Gastroesophageal sphincter (tissue), 4 donors: Measurements from ENCODE around the gene ITM2C. TPM values are rescaled to one million over a fixed set of nuclear protein-coding genes. Genes with fewer than 3 reads are reported as not detected.

Experiments used
- ATAC-seq: fragments of 150-250 bp; one replicate; pipeline ENCODE4 v1.9.1; 2016; ENCODE audit warnings: mild to moderate bottlenecking, moderate library complexity
- H3K27ac ChIP-seq, 4 donors: fragments of 200-600 bp; sonication (generic) in 3 of 4; 1 replicate in 3 of 4; 2 replicates in 1 of 4; pipeline ENCODE4 v1.5.1; 2016 to 2019
- H3K27me3 ChIP-seq: fragments of 200-600 bp; sonication (generic); one replicate; pipeline ENCODE4 v1.5.1; 2019
- H3K36me3 ChIP-seq, 2 donors: fragments of 200-600 bp; sonication (generic); one replicate each; pipeline ENCODE4 v1.5.1; 2019; ENCODE audit warnings: control low read depth in 1 of 2
- H3K4me1 ChIP-seq, 3 donors: fragments of 200-600 bp; sonication (generic); 1 replicate in 2 of 3; 2 replicates in 1 of 3; pipeline ENCODE4 v1.5.1; 2016 to 2019; ENCODE audit warnings: control low read depth in 2 of 3
- H3K4me3 ChIP-seq, 2 donors: fragments of 200-600 bp; sonication (generic); one replicate each; pipeline ENCODE4 v1.5.1; 2019; ENCODE audit warnings: mild to moderate bottlenecking in 1 of 2, moderate library complexity in 1 of 2
- H3K9me3 ChIP-seq, 3 donors: fragments of 200-600 bp; sonication (generic); one replicate each; pipeline ENCODE4 v1.5.1; 2017 to 2019; ENCODE audit warnings: control low read depth in 2 of 3
- CTCF ChIP-seq, 4 experiments: fragments of 200-600 bp in 2 of 4; fragments of 450-650 bp in 2 of 4; sonication (generic) in 1 of 4; IDR thresholded peaks; one replicate each; pipeline ENCODE4 v1.5.1; 2017 to 2019; ENCODE audit warnings: antibody characterized with exemption in 4 of 4, mild to moderate bottlenecking in 2 of 4, moderate library complexity in 2 of 4
- EP300 ChIP-seq: sonication (generic); formaldehyde crosslinking; IDR thresholded peaks from one replicate; pipeline ENCODE4 v1.6.1; 2017; ENCODE audit warnings: antibody characterized with exemption, mild to moderate bottlenecking
- POLR2A ChIP-seq, 2 donors: fragments of 450-650 bp; IDR thresholded peaks; one replicate each; pipeline ENCODE4 v1.6.1; 2017; ENCODE audit warnings: antibody characterized with exemption in 2 of 2, mild to moderate bottlenecking in 2 of 2, moderate library complexity in 1 of 2
- POLR2AphosphoS5 ChIP-seq: sonication (generic); formaldehyde crosslinking; IDR thresholded peaks from one replicate; pipeline ENCODE4 v1.6.1; 2017; ENCODE audit warnings: antibody characterized with exemption
- WGBS, 2 donors: methylation state at CpG; one replicate each; pipeline ENCODE4 v1.1.5; 2018; ENCODE audit warnings: low coverage in 1 of 2; 5-methylcytosine and 5-hydroxymethylcytosine counted together
- total RNA-seq, 4 donors: library from RNA; depleted of rRNA; stranded (reverse); fragments of >200 nt; gene quantifications; one replicate each; pipeline ENCODE4 v1.1.0, GENCODE V29; 2016

ITM2C gene
- total RNA-seq, 4 donors from 2014 or later: 70.2 to 141 (median 84.0) TPM

DNA sequence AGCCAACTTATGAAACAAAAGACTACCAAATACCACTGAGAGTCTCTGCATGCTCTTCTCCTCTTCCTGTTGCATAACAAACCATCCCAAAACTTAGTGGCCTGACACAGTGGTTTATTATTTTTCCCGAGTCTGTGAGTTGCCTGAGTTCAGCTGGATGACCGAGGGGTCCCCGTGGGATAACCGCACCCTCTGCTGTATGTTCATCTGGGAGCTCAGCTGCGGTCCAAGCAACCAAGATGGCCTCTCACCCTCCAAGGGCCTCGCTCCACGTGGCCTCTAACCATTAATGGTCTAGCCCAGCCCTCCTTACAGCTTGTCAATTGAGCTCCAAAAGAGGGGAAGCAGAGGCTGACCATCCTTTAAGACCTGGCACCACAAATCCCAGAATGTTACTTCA, 17.1 kb downstream of the ITM2C start:
- H3K27me3 ChIP-seq: no peaks in the 10 kb centered on the region
- no peak for ATAC-seq
- no peak overlapping the region for H3K4me3 ChIP-seq
- H3K36me3 ChIP-seq: peaks cover 0 to 28% of the 10 kb centered on the region in 2 donors
- H3K4me1 ChIP-seq: no peaks in the 10 kb centered on the region
- WGBS, 2 donors: 67 to 81% methylated on average over 3 to 4 of the region's 7 CpGs
- no peak overlapping the region for H3K27ac ChIP-seq
- TF ChIP-seq POLR2AphosphoS5: no peak
- TF ChIP-seq POLR2A (IDR thresholded peaks at IDR 0.05): no peak
- TF ChIP-seq EP300: no peak
- no peak for TF ChIP-seq CTCF (IDR thresholded peaks at IDR 0.05)
- no peaks in the 10 kb centered on the region for H3K9me3 ChIP-seq

DNA sequence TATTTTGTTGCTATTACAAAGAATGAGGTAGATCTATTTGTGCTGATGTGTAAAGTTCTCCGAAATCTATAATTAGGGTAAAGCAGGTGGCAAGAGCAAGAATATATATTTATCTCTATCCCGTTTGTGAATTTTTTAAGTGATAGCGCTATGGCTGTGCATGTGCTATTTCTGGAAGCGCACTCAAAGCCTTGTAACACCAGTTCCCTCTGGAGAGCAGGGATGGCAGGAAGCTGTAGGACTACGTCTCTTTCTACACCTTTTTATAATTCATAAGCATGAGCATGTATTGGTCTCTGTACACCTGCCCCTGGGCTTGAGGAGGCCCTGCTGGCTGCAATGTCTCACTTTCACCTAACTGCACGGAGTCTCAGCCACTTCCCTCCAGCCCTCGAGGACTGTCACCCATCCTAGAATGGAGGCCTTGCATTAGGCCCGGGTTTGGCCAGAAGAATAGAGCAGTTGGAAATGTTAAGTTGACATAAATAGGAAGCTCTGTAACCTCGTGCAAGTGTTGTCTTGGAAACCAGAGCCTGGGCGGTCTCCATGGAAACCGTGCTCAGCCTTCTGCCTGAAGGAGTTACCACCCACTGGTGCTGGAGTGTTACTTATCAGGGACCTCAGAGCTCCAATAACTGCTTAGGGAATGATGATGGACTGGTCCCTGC, 20.9 kb downstream of the ITM2C start:
- H3K4me1 ChIP-seq: no peaks in the 10 kb centered on the region
- ATAC-seq: no peak
- H3K27ac ChIP-seq: no peak overlapping the region
- H3K4me3 ChIP-seq: no peak overlapping the region
- TF ChIP-seq CTCF (IDR thresholded peaks at IDR 0.05): no peak
- TF ChIP-seq EP300: no peak
- TF ChIP-seq POLR2AphosphoS5: no peak
- no peak for TF ChIP-seq POLR2A (IDR thresholded peaks at IDR 0.05)
- WGBS, 2 donors: 44 to 84% methylated on average over 5 to 11 of the region's 11 CpGs
- no peaks in the 10 kb centered on the region for H3K9me3 ChIP-seq
- no peaks in the 10 kb centered on the region for H3K36me3 ChIP-seq
- no peaks in the 10 kb centered on the region for H3K27me3 ChIP-seq

DNA sequence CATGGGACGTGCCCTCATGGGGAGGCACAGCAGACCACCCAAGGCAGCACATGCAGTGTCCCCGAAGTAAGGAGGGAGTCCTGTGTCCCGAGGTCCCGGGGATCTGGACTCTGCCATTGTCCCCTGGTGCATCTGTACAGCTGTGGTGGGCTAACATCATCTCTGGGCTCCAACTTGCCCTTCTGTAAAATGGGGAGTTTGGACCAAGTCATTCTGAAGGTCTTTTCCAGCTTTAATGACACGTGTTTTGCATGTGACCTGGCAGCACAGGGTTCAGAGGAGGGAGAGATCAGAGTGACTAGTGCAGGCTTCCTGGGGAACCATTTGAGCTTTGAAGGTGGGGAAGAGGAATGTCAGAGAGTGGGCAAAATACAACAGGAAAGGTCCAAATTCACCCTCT, 21.5 kb downstream of the ITM2C start:
- Histone ChIP-seq H3K27me3 (no peaks in the 10 kb centered on the region), H3K9me3 (no peaks in the 10 kb centered on the region), H3K27ac (no peak overlapping the region), H3K4me3 (no peak overlapping the region), H3K36me3 (no peaks in the 10 kb centered on the region), H3K4me1 (no peaks in the 10 kb centered on the region)
- no peak for ATAC-seq
- WGBS, 2 donors: 83% methylated on average over 1 of the region's 5 CpGs; no CpG with 5 or more reads in 1 of the 2 donors
- TF ChIP-seq CTCF (IDR thresholded peaks at IDR 0.05) (no peak), POLR2AphosphoS5 (no peak), EP300 (no peak), POLR2A (IDR thresholded peaks at IDR 0.05) (no peak)

- 65 to 89% methylated on average over 2 to 9 of the region's 14 CpGs for WGBS, 2 donors
- Histone ChIP-seq H3K4me3 (no peak overlapping the region), H3K27ac (no peak overlapping the region), H3K9me3 (no peaks in the 10 kb centered on the region), H3K27me3 (no peaks in the 10 kb centered on the region), H3K4me1 (no peaks in the 10 kb centered on the region), H3K36me3 (no peaks in the 10 kb centered on the region)
- TF ChIP-seq CTCF (IDR thresholded peaks at IDR 0.05): no peak
- no peak for TF ChIP-seq EP300
- TF ChIP-seq POLR2AphosphoS5: no peak
- no peak for TF ChIP-seq POLR2A (IDR thresholded peaks at IDR 0.05)
- ATAC-seq: no peak
Measured at GRCh38 chr2:230886671-230887071, 21.9 kb downstream of the ITM2C start.

DNA sequence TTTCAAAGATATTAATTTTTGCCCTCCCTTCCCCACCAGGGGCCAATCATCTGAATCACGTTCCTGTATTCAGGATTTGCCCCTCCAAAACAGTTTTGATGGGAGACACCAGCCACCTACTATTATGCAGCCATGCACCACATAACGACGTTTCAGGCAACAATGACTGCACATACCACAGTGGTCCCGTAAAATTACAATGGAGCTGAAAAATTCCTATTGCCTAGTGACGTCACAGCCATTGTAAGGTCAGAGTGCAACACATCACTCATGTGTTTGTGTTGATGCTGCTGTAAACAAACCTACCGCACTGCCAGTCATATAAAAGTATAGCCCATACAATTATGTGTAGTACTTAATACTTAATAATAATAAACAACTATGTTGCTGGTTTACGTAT, 22.6 kb downstream of the ITM2C start:
- no peaks in the 10 kb centered on the region for H3K4me1 ChIP-seq
- H3K27me3 ChIP-seq: no peaks in the 10 kb centered on the region
- 83% methylated on average over 5 to 7 of the region's 7 CpGs for WGBS, 2 donors
- no peaks in the 10 kb centered on the region for H3K36me3 ChIP-seq
- H3K9me3 ChIP-seq: no peaks in the 10 kb centered on the region
- no peak overlapping the region for H3K27ac ChIP-seq
- H3K4me3 ChIP-seq: no peak overlapping the region
- TF ChIP-seq POLR2A (IDR thresholded peaks at IDR 0.05) (no peak), EP300 (no peak), POLR2AphosphoS5 (no peak), CTCF (IDR thresholded peaks at IDR 0.05) (no peak)
- no peak for ATAC-seq
